Measurements from ENCODE around the gene MTSS2.

DNA sequence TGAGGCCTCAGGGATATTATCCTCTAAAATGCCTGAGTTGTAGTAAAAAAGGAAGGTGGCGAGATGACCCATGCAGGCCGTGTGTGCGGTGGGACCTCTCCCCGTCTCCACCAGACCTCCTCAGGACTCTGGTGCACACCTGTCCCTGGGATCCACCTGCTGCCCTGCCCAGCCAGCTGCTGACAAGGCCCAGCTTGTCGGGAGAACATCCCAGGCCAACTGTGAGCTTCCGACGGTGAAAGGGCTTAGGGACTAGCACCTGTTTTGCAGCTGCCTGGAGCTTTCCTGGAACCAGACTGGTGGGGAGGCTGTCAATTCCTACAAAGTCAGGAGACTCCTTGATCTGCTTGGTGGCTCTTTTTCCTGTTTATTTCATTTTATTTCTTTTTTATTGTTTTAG lies 27.9 kb downstream of the MTSS2 start:
- no peak for TF ChIP-seq LEF1 (IDR thresholded peaks at IDR 0.05; ENCODE audit: borderline replicate concordance)
- no peak for TF ChIP-seq BHLHE40 (IDR thresholded peaks at IDR 0.05; ENCODE audit: borderline replicate concordance)
- TF ChIP-seq ZNF384 (IDR thresholded peaks at IDR 0.05), result no peak
- TF ChIP-seq SP1 (IDR thresholded peaks at IDR 0.05), result no peak

Data from HEK293T (cell line).